Kidney tubule cell (primary cell): ENCODE results near the gene CHRM2.

ENCODE experiments used
- DNase-seq: peaks from one replicate; pipeline ENCODE4 v3.0.0-alpha.2; 2018; ENCODE audit warnings: low spot score

Gene CHRM2

GRCh38 chr7:136894789-136895188 is 26.3 kb downstream of the CHRM2 start:
- no peak for DNase-seq

- DNase-seq = no peak
Measured at GRCh38 chr7:136897676-136898075, 29.2 kb downstream of the CHRM2 start.

GRCh38 chr7:136900005-136900404 is 31.6 kb downstream of the CHRM2 start:
- DNase-seq = no peak

GRCh38 chr7:136910771-136911170 is 42.3 kb downstream of the CHRM2 start:
- no peak for DNase-seq

GRCh38 chr7:136911344-136911743 is 42.9 kb downstream of the CHRM2 start:
- DNase-seq = peak; percentile 26

GRCh38 chr7:136912339-136912738 is 43.9 kb downstream of the CHRM2 start:
- DNase-seq = no peak

GRCh38 chr7:136914016-136914415 is 45.6 kb downstream of the CHRM2 start:
- DNase-seq = no peak

GRCh38 chr7:136919820-136920219 is 51.4 kb downstream of the CHRM2 start:
- DNase-seq = no peak

- DNase-seq = peak; percentile 13
Measured at GRCh38 chr7:136923111-136923667, 54.7 kb downstream of the CHRM2 start.

GRCh38 chr7:136925044-136925443 is 56.6 kb downstream of the CHRM2 start:
- no peak for DNase-seq

GRCh38 chr7:136925556-136925955 is 57.1 kb downstream of the CHRM2 start:
- no peak for DNase-seq

- no peak for DNase-seq
Measured at GRCh38 chr7:136931169-136931867, 62.9 kb downstream of the CHRM2 start.

- no peak for DNase-seq
Measured at GRCh38 chr7:136937436-136937835, 69.0 kb downstream of the CHRM2 start.

GRCh38 chr7:136938476-136938875 is 70.0 kb downstream of the CHRM2 start:
- no peak for DNase-seq

GRCh38 chr7:136940122-136940521 is 71.7 kb downstream of the CHRM2 start:
- DNase-seq = no peak

GRCh38 chr7:136940917-136941316 is 72.5 kb downstream of the CHRM2 start:
- no peak for DNase-seq

- no peak for DNase-seq
Measured at GRCh38 chr7:136941816-136942215, 73.4 kb downstream of the CHRM2 start.

GRCh38 chr7:136942401-136942800 is 73.9 kb downstream of the CHRM2 start:
- no peak for DNase-seq

- DNase-seq = no peak
Measured at GRCh38 chr7:136942994-136943393, 74.5 kb downstream of the CHRM2 start.

- no peak for DNase-seq
Measured at GRCh38 chr7:136947347-136947746, 78.9 kb downstream of the CHRM2 start.

- DNase-seq = no peak
Measured at GRCh38 chr7:136950331-136950730, 81.9 kb downstream of the CHRM2 start.

- DNase-seq = no peak
Measured at GRCh38 chr7:136953386-136953785, 84.9 kb downstream of the CHRM2 start.

GRCh38 chr7:136956232-136956631 is 87.8 kb downstream of the CHRM2 start:
- no peak for DNase-seq

- DNase-seq = no peak
Measured at GRCh38 chr7:136956671-136957070, 88.2 kb downstream of the CHRM2 start.
